GM19035 (cell line): ENCODE measurements around the gene ZSCAN5A.
"Not testable (repeated sequence)": the region's sequence is repeated elsewhere in the genome, so short reads cannot be mapped to it uniquely, and the experiment has no call there.

Experiments used
- ATAC-seq: cut with Tn5 transposase; IDR thresholded peaks from one replicate; pipeline ENCODE4 v1.9.1; 2021; ENCODE audit not compliant: unreplicated experiment

ZSCAN5A gene

DNA sequence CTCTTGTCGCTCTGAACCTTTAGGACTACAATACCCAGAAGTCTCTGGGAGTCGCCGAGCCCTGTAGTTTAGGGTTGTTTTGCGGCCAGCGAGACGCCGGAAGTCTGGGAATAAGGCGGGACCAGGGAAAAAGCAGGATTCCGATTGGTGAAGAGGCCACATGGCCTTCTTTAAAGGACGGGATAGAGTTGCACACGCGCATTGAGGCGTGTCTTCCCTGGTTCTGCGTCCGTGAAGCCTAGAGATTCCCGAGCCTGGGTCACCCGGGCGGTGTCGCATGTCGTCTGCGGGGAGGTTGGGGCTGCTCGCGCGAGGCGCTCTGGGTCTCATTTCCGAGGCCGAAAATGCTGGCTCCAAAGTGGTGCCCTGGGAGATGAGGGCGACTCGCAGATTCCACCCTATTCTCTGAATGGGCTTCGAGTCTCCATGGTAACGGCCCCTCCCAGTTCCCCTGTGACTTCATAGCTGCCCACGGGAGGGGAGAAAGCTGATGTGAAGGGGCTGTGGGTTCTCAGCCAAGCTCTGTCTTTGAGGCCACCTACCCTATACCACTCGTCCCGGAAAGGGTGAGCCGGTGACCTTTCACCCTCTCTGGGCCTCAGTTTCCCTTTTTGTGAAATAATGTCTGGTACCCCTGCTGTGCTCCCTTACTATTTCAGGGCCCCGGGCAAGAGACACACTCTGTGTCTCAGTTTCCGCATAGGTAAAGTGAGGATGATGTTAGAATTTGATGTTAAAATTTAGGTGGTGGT is 614 bp upstream of the ZSCAN5A start:
- ATAC-seq, result peak; percentile 82

DNA sequence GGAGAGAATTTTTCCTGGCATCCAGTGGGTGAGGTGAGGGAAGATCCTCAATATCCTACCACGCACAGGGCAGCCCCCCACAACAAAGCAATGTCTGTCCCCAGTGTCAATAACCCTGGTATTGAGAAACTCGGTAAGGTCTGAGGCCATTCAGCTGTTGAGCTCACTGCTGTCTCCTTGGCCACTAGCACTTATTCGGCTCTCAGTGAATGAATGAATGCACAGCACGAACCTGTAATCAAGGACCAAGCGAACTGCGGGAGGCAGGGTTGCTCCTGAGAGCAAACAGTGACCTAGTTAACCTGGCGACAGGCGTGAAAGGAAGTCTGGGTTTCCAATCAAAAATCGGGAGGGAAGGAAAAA is 640 bp downstream of the ZSCAN5A start:
- ATAC-seq, result no peak

DNA sequence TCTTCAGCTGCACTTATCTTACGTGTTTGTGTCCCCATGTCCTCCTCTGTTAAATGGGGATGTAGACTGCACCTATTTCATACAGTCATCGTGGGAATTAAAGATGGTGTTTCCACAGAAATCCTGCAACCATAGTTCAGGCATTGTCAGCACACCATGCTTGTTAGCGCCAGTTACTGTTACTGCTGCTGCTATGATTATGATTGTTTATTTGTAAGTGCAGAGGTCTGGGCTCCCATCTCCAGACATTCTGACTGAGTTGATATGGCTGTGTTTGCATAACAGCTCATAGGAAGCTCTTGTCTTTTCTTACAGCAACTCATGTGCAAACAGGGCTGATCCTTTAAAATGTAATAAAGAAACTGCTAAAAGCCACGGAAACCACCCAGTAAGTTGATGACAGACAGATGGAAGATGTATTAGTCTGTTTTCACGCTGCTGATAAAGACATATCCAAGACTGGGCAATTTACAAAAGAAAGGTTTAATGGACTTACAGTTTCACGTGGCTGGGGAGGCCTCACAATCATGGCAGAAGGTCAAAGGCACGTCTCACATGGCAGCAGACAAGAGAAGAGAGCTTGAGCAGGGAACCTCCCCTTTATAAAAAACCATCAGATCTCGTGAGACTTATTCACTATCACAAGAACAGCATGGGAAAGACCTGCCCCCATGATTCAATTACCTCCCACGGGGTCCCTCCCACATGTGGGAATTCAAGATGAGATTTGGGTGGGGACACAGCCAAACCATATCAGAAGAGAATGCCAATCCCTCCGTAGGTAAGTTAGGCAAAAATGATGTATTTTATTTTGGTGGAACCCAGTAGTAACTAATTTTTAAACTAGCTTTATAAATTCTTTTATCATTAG is 1.6 kb downstream of the ZSCAN5A start:
- no peak for ATAC-seq

DNA sequence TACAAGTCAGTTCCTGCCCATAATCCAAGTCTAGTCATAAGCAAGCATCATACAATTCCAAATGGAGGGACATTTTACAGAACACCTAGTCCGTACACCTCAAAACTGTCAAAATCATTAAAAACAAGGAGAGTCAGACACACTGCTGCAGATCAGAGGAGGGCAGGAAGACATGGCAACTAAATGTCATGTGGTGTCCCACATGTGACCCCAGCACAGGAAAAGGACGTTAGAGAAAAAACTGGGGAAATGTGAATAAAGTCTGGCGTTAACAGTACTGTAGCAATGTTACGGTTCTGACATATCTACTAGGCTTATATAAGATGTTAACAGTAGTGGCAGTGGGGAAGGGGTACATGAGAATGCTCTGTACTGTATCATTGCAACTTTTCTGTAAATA is 2.3 kb downstream of the ZSCAN5A start:
- ATAC-seq, result no peak

DNA sequence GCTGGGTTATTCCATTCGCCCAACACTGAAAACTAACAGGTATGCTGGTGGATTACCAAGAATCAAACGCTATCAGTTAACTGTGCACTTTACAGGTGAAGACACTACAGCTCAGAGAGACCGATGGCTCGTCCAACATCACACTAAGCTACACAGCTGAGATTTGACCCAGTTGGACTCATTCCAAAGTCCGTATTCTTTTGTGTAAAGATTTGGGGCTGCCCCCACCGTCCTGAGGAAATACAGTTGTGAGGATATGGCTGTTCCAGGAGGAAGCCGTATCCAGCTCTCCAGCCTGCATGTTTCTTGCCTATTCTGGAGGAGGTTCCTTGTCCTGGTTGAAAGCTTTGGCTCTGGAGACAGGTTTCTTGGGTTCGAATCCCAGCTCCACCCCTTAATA is 4.2 kb downstream of the ZSCAN5A start:
- no peak for ATAC-seq

DNA sequence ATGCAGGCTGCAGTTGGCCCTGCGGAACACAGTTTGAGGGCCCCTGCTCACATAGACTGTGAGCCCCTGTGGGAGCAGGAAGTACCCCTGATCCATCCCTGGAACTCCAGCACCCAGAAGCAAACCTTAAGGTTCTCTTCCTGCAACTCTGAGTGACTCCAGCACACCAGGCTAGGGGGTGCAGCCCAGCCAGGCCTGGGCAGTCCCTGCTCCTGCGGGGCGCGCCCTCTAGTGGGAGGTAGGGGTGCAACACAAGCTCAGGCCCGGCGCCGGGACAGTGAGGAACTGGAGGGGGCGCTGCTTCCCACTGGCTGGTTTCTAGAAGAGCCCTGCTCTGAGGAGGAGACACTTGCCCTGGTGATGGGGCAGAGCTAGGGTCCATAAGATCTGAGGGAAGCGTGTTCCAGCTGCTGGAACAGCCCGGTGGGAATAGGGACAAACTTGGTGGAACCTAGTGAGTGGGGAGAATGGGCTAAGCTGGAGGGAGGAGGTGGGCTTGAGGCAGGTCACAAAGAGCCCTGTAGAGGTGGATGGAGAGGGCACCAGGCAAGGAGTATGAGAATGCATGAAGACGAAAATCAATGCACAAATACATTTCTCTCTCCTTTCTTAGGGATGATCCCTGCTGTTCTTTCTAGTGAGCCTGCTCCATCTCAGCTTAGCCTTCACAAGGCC is 5.0 kb downstream of the ZSCAN5A start:
- ATAC-seq, result no peak

DNA sequence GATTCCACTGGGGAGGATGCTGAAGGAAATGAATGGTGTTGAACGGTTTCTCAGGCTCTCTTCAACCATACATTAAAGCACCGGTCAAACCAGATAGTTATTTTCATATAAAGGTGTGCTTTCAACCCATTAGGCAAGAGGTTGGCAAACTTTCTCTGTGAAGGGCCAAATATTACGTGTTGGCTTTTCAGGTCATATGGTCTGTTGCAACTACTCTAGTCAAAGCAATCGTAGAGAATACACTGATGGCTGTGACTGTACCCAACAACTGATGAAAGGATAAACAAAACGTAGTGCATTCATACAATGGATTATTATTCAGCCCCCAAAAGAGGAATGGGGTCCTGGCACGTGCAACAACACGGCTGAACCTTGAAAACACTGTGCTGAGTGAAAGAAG is 5.8 kb downstream of the ZSCAN5A start:
- ATAC-seq, result no peak

DNA sequence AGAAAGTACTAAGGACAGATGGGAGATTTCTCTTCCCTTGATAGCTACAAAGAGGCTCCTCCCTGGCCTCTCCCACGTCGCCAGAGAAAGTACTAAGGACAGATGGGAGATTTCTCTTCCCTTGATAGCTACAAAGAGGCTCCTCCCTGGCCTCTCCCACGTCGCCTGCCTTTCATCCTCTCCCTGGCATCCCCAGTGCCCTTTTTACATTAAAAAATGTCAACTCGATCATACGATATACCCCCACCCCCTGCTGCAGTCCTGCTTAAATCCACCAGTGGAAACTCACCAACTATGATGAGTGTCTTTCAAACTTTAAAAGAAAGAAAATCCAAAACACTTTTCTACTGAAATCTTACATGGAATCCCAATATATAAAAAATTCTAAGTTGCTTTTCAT is 7.6 kb downstream of the ZSCAN5A start:
- not testable (repeated sequence) for ATAC-seq

DNA sequence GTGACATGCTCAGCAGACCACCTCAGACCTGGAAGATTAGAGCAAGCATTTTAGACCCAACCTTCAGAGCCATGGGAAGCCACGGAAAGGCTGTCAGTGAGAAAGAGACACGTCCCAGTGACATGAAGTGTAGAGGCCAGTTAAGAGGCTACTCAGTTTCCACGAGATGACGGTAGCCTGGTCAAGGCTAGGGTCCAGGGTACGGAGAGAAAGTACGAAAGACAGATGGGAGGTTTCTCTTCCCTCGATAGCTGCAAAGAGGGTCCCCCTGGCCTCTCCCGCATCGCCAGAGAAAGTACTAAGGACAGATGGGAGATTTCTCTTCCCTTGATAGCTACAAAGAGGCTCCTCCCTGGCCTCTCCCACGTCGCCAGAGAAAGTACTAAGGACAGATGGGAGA is 8.6 kb downstream of the ZSCAN5A start:
- ATAC-seq, result no peak

DNA sequence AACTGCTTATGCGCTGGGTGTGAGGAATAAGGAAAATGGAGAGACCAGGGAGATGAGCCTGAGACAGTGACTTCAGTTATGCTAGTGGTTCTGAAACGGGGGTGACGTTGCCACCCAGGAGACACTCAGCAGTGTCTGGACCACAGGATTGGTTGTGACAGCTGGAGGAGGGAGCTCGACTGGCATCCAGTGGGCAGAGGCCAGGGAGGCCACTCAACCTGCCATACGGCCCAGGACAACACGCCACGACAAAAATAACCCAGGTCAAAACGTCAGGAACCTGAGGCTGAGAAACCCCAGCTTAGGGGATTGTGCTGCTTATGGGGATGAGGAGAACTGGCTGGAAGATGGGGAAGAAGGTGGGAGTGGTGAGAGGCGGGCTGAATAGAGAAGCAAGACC is 10.4 kb downstream of the ZSCAN5A start:
- ATAC-seq, result no peak

DNA sequence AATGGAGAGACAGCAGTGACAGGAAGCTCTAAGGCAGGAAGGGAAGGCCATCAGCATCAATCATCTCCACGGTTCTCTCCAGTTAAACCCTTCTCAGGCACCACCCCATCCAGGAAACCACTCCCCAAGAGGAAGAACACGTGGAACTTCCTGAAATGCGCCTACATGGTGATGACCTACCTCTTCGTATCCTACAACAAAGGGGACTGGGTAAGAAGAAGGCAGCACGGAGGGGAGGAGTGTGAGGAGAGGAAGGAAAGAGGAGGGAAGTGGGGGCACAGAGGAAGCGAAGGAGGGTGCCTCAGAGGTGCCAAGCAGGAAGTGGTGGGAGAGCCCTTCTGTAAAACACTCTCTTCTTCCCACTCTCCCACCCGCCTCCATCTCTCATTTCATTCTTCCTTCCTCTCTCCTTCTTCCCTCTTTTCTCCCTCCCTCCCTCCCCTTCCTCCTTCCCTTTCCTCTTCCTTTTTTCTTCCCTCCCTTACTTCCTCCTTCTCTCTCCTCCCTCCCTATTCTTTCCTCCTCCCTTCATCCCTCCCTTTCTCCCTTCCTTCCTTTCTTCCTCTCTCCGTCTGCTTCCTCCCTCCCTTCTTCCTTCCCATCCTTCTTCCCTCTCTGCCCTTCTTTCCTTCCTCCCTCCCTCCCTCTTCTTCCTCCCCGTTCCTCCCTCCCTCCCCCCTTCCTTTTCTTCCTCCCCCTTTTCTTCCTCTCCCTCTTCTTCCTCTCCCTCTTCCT is 12.6 kb downstream of the ZSCAN5A start:
- no peak for ATAC-seq

DNA sequence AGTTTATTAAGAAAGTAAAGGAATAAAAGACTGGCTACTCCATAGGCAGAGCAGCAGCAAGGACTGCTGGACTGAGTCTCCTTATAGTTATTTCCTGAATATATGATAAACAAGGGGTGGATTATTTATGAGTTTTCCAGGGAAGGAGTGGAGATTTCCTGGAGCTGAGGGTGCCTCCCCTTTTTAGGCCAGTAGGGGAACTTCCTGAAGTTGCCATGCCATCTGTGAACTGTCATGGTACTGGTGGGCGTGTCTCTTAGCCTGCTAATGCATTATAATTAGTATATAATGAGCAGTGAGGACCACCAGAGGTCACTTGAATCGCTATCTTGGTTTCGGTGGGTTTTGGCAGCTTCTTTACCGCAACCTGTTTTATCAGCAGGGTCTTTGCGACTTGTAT is 13.5 kb downstream of the ZSCAN5A start:
- ATAC-seq, result no peak

DNA sequence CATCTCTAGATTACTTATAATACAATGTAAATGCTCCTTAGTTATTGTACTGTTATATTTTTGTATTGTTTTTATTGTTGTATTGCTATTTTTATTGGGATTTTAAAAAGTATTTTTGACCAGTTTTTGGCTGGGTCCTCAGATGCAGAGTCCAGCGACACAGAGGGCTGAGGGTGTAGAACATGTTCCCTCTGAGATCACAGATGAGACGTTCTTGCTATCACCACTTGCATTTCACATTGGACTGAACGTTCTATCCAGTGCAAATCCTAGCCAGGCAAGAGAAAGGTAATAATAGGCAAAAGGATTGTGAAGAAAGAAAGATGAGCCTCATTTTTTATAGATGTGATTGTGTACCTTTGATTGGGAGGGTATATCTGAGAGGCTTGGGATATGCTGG is 15.0 kb downstream of the ZSCAN5A start:
- no peak for ATAC-seq

DNA sequence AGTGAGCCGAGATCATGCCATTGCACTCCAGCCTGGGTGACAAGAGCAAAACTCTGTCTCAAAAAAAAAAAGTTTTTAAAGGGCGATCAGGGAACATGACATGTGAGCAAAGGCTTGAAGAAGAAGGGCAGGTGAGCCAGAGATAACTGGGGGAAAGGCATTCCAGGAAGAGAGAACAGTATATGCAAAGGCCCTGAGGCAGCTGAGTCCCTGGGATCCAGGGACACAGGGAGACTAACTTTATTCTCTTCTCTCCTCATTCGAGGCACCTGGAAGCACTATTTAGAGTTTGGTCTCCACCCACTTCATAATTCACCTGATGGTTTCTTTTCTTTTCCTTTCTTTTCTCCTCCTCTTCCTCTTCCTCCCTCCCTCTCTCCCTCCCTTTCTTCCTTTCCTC is 17.6 kb downstream of the ZSCAN5A start:
- ATAC-seq, result no peak

DNA sequence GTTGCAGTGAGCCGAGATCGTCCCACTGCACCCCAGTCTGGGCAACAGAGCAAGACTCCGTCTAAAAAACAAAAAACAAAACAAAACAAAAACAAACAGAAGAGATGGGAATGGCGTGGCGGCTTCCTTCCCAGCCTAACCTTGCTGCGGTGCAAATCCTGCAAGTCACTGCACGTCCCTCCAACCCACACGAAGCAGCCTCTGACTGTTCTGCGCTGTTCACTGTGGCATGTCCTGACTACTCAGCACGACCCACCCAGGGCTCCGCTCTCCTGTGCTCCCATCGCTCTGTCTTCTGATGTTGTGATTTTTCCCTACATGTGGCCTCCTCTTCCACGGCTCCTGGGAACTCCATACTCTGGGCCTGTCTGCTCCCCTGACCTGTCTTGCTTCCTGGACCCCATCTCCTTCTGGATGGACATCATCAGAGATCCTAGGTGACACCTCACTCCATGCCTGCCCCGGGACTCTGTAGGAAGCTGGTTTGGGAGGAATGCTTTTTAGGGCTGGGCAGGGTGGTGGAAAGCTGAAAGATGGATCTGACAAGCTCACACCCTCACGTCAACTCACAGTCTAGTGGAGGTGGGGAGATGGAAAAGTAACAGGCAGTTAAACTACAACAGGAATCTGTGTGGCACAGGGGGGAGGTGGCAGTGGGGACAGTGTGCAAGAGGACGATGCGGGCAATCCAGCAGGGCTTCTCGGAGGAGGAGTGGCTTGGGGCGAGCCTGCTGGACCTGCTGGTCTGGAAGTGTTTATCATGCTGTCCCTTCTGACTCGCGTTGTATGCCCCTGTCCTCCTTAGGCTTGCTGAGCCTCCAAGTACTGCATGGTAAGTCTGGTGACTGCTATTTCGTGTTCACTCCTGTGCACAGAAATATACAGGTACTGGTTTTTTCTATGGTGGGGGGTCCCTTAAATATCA is 18.8 kb downstream of the ZSCAN5A start:
- ATAC-seq, result no peak

DNA sequence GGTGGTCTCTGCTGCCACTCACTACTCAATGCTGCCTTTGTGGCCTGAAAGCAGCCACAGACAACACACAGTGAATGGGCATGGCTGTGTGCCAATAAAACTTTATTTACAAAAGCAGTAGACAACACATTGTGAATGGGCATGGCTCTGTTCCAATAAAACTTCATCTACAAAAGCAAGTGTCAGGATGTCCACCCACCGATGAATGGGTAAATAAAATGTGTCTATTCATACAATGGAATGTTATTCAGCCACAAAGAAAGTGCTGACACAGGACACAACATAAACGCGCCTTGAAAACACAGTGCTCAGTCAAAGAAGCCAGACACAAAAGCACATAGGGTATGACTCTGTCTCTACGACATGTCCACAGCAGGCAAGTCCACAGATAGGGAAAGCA is 20.1 kb downstream of the ZSCAN5A start:
- no peak for ATAC-seq

DNA sequence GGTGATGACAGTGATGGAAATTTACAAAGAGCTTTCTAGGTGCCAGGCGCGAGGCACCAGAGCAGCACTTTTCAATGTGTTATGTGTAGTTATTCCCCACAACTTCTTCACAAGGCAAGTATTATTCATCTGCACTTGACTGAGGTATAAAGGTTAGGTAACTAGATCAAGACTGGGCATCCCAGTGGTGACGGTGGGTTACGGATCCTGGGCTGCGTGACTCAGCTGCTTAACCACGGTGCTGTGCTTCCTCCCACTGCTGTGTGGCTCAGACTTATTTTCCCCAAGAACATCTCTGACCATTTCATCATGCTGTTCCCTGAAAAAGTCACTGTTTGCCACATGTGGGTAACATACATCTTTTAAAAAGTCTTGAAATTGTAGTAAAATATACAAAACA is 22.8 kb downstream of the ZSCAN5A start:
- ATAC-seq, result no peak

DNA sequence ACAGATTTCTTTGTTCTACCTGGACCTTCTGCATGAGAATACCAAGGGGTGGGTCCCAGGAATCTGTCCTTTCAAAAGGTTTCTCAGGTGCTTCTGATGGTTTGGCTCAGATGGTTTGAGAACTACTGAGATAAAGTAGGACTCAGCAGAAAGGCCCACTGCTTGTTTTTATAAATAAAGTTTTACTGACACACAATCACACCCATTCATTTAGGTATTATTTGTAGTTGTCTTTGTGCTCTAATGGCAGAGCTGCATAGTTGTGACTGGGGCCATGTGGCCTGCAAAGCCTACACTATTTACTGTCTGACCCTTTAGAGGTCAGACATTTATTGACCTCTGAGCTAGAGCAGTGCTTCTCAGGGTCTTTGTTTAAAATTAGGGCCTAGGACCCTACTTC is 24.5 kb downstream of the ZSCAN5A start:
- ATAC-seq, result no peak

DNA sequence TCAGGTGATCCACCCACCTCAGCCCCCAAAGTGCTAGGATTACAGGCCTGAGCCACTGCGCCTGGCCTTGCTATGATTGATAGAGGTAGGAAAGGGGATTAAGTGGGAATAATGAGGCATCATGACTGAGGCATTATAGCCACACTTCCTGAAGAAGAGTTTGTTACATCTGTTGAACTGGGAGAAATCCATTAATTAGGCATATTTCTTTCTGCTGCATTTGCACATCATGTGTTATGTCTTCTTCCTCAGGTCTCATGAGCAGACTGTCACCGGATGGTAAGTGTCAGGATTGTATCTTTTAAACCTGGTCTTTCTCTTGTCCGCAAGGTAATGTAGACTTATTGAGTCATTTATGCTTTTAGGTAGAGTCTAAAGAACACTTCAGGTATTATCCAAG is 29.9 kb downstream of the ZSCAN5A start:
- no peak for ATAC-seq

DNA sequence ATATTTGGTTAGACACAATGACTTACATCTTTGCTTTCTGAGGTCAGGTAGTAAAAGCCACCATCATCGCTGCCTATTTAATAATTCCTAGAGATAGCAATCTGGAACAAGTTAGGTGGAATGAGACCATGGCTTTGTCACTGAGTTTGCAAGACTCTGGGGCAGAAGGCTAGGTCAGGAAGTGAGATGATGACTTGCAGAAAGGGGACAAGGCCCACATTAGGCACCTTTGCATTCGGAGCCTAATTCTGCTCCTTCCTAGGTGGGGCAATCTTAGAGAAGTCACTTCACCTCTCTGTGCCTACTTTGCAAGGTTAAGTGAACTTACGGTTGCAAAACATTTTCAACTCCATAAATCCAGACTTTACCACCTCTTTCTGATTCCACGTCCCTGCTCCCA is 31.8 kb downstream of the ZSCAN5A start:
- ATAC-seq, result no peak
